Fibroblast of skin of left biceps (primary cell): ENCODE measurements around the gene DAPK1.
"Not testable (repeated sequence)": the region's sequence is repeated elsewhere in the genome, so short reads cannot be mapped to it uniquely, and the experiment has no call there.

Source experiments
- DNase-seq, 2 experiments: peaks; one replicate each; pipeline ENCODE4 v3.0.0-alpha.2; 2013; ENCODE audit warnings: low read depth in 2 of 2

The DAPK1 gene

GRCh38 chr9:87739546-87739945, 241.9 kb downstream of the DAPK1 start:
- DNase-seq, result no peak

- no peak for DNase-seq
Measured at GRCh38 chr9:87740209-87740608, 242.5 kb downstream of the DAPK1 start.

- DNase-seq, result no peak
Measured at GRCh38 chr9:87741326-87741725, 243.7 kb downstream of the DAPK1 start.

- no peak for DNase-seq
Measured at GRCh38 chr9:87741891-87742290, 244.2 kb downstream of the DAPK1 start.

GRCh38 chr9:87742813-87743428, 245.3 kb downstream of the DAPK1 start:
- DNase-seq, result no peak

- DNase-seq, result not testable (repeated sequence)
Measured at GRCh38 chr9:87744247-87744646, 246.6 kb downstream of the DAPK1 start.

GRCh38 chr9:87746186-87746585, 248.5 kb downstream of the DAPK1 start:
- no peak for DNase-seq

- no peak for DNase-seq
Measured at GRCh38 chr9:87748881-87749280, 251.2 kb downstream of the DAPK1 start.

GRCh38 chr9:87749335-87750035, 251.8 kb downstream of the DAPK1 start:
- no peak for DNase-seq

- DNase-seq, result no peak
Measured at GRCh38 chr9:87750726-87751125, 253.1 kb downstream of the DAPK1 start.

- no peak for DNase-seq
Measured at GRCh38 chr9:87751423-87751822, 253.8 kb downstream of the DAPK1 start.

GRCh38 chr9:87751868-87752267, 254.2 kb downstream of the DAPK1 start:
- no peak for DNase-seq

GRCh38 chr9:87753313-87753712, 255.6 kb downstream of the DAPK1 start:
- DNase-seq, result no peak
